Activated CD8-positive, alpha-beta T cell treated with anti-CD3 and anti-CD28 coated beads for 36 hours (primary cell): ENCODE data around the gene FGD4. TPM values are rescaled to one million over a fixed set of nuclear protein-coding genes. Genes with fewer than 3 reads are reported as not detected.
"Not testable (repeated sequence)": the region's sequence is repeated elsewhere in the genome, so short reads cannot be mapped to it uniquely, and the experiment has no call there.

Experiments used
- ATAC-seq: fragments of 200-7000 bp; cut with Tn5 transposase; one replicate; pipeline ENCODE4 v1.10.0; 2021; ENCODE audit warnings: mild to moderate bottlenecking, moderate library complexity
- CTCF ChIA-PET: fragments of 350-600 bp; sonication (Branson Sonifier 250); formaldehyde crosslinking; loops from one replicate; lab custom pipeline; 2021; ENCODE audit warnings: antibody characterized with exemption; lab: Charles Lee
- POLR2A ChIA-PET: fragments of 350-600 bp; sonication (Branson Sonifier 250); formaldehyde crosslinking; loops from one replicate; lab custom pipeline; 2021; ENCODE audit warnings: antibody characterized with exemption; lab: Charles Lee
- DNase-seq: peaks from one replicate; pipeline ENCODE4 v3.0.0-alpha.2; 2020
- H3K27ac Mint-ChIP-seq: one replicate; pipeline ENCODE4 v1.8.0; 2021; ENCODE audit warnings: mild to moderate bottlenecking, mixed read lengths
- H3K27me3 Mint-ChIP-seq: one replicate; pipeline ENCODE4 v1.8.0; 2021; ENCODE audit warnings: mixed read lengths
- H3K36me3 Mint-ChIP-seq: one replicate; pipeline ENCODE4 v1.8.0; 2021; ENCODE audit warnings: low read depth, mixed read lengths
- H3K4me1 Mint-ChIP-seq: one replicate; pipeline ENCODE4 v1.8.0; 2021; ENCODE audit warnings: low read depth, mixed read lengths
- H3K4me3 Mint-ChIP-seq: one replicate; pipeline ENCODE4 v1.8.0; 2021; ENCODE audit warnings: mild to moderate bottlenecking, moderate library complexity, mixed read lengths
- H3K9me3 Mint-ChIP-seq: one replicate; pipeline ENCODE4 v1.8.0; 2021; ENCODE audit warnings: mixed read lengths
- intact Hi-C: fragments of 100-400 bp; cut with micrococcal nuclease; formaldehyde crosslinking; loops from one replicate; pipeline ENCODE4 v1.10.0; 2022
- total RNA-seq, 2 experiments: library from RNA; stranded (reverse); gene quantifications; one replicate each; pipeline ENCODE4 v1.2.3, GENCODE V29; 2021
- TF ChIP-seq, protein P1 (sequence below): fragments of 200-600 bp; IDR thresholded peaks from one replicate; pipeline ENCODE4 v1.8.0; 2022; ENCODE audit warnings: antibody characterized with exemption, mild to moderate bottlenecking

FGD4 gene
- total RNA-seq, 2 experiments from 2014 or later, result 0.05 to 0.25 TPM

DNA sequence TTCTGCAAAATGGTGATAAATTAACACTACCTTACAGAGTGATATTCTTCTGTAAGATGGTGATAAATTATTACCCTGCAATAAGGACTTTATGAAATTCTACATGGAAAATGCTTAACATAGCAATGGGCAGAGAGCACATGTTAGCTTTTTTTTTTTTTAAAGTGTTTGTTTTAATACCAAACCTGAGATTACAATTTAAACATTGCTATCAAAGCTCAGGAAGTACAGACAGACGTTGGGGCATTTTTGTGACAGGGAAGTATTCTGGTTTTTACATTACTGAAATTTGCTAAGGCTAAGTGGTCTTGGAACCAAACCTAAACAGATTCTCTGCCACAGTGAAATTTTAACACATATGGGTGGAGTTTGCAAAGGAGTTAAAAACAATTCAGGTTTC, 133.1 kb downstream of the FGD4 start:
- intact Hi-C loops, result no loop called here
- TF ChIP-seq, protein P1, sequence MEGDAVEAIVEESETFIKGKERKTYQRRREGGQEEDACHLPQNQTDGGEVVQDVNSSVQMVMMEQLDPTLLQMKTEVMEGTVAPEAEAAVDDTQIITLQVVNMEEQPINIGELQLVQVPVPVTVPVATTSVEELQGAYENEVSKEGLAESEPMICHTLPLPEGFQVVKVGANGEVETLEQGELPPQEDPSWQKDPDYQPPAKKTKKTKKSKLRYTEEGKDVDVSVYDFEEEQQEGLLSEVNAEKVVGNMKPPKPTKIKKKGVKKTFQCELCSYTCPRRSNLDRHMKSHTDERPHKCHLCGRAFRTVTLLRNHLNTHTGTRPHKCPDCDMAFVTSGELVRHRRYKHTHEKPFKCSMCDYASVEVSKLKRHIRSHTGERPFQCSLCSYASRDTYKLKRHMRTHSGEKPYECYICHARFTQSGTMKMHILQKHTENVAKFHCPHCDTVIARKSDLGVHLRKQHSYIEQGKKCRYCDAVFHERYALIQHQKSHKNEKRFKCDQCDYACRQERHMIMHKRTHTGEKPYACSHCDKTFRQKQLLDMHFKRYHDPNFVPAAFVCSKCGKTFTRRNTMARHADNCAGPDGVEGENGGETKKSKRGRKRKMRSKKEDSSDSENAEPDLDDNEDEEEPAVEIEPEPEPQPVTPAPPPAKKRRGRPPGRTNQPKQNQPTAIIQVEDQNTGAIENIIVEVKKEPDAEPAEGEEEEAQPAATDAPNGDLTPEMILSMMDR, result no peak
- ATAC-seq, result no peak
- Mint-ChIP-seq H3K27ac (no peak overlapping the region), H3K36me3 (no peaks in the 10 kb centered on the region), H3K4me3 (no peak overlapping the region), H3K27me3 (peaks cover 7% of the 10 kb centered on the region), H3K4me1 (peaks cover 2% of the 10 kb centered on the region), H3K9me3 (no peaks in the 10 kb centered on the region)
- ChIA-PET POLR2A (no interaction called here), CTCF (no interaction called here)
- DNase-seq, result no peak

DNA sequence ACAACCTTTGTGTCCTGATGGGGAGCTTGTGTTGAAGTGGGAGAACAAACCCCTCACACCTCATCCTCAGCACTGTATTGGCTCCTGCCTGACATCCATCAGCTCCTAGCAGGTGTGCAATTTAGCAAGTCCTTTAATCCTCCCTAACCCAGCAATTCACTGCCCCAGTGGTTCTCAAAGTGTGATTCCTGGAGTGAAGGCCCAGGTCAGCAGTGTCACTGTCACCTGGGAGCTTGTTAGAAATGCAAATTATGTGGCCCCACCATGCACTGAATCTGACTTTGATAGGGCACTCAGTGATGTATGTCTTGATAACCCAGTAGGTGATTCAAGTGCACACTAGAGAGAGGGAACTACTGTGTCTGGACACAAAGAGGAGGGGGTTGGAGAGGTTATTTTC, 133.6 kb downstream of the FGD4 start:
- ATAC-seq, result no peak
- no peak overlapping the region for H3K4me3 Mint-ChIP-seq
- ChIA-PET POLR2A (no interaction called here), CTCF (no interaction called here)
- no peak for DNase-seq
- H3K27me3 Mint-ChIP-seq, result peaks cover 8% of the 10 kb centered on the region
- peaks cover 2% of the 10 kb centered on the region for H3K4me1 Mint-ChIP-seq
- H3K9me3 Mint-ChIP-seq, result no peaks in the 10 kb centered on the region
- TF ChIP-seq, protein P1, result no peak
- H3K36me3 Mint-ChIP-seq, result no peaks in the 10 kb centered on the region
- intact Hi-C loops, result no loop called here
- H3K27ac Mint-ChIP-seq, result no peak overlapping the region

DNA sequence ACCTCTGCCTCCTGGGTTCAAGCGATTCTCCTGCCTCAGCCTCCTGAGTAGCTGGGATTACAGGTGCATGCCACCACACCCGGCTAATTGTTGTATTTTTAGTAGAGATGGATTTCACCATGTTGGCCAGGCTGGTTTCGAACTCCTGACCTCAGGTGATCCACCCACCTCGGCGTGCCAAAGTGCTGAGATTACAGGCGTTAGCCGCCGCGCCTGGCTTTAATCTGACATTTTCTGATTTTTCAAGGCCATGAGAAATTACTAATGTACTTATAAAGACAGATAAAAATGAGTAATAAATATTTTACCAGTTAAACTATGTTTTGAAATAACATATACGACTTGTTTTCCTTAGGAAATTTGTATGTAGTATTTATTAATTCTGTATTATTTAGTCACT, 134.1 kb downstream of the FGD4 start:
- H3K36me3 Mint-ChIP-seq, intact Hi-C loops, H3K27ac Mint-ChIP-seq, H3K9me3 Mint-ChIP-seq, ATAC-seq, DNase-seq, H3K4me1 Mint-ChIP-seq, POLR2A ChIA-PET, H3K27me3 Mint-ChIP-seq, H3K4me3 Mint-ChIP-seq: not testable (repeated sequence)
- CTCF ChIA-PET, result interaction anchor here (0.7 kb wide), 1 partner anchor 34 kb away, joined by 3 read pairs; no protein-coding TSS in a partner anchor

DNA sequence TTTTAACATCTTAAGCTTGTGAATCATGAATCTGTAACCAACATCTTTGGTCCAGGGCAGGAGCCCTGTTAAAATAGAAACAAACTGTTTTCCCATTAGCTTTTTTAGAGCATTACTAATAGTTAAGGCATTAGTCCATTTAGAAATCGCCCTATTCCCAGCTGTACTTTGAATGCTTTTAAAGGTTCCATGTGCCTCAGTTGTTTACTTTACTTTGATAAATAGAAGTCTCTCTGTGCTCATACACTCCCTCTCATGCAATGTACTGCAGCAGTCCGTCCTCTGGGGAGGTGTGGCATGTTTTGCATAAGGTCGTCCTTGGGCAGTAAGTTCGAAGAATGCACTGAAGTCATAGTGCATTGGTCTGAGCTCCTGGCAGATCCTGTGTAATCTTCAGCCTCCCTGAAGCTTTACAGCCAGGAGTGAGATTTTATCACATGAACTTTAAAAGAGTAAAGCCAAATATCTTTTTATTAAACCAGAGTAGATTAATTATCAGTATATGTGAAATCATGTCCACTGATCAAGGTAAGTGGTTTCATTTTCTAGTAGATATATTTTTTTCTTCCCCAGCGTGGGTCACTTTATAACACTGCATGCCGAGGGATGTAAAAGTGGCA, 134.7 kb downstream of the FGD4 start:
- CTCF ChIA-PET, result interaction anchor here (0.7 kb wide), 1 partner anchor 34 kb away, joined by 3 read pairs; no protein-coding TSS in a partner anchor
- Mint-ChIP-seq H3K27me3 (peaks cover 8% of the 10 kb centered on the region), H3K4me3 (no peak overlapping the region), H3K27ac (no peak overlapping the region), H3K4me1 (peaks cover 2% of the 10 kb centered on the region), H3K9me3 (no peaks in the 10 kb centered on the region), H3K36me3 (no peaks in the 10 kb centered on the region)
- DNase-seq (no peak), ATAC-seq (no peak)
- TF ChIP-seq, protein P1, result no peak
- intact Hi-C loops, result no loop called here
- POLR2A ChIA-PET, result no interaction called here

DNA sequence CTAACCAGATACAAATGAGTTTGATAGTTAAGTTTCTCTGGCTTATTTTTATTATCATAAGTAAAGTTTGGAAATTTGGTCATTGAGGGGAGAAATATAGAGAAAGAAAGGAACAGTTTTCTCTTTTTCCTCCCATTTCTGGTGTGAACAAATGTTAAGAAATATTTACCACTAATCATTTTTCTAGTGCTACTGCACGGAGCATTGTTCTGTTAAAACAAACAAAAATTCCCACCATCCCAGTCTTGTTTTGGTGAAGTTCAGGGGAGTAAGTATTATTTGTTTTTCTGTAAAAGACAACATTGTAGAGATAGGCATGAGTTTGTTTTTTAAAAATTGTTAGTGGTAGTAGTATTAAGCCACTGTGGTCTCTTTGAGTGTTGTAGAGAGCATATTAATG, 135.3 kb downstream of the FGD4 start:
- DNase-seq (no peak), ATAC-seq (no peak)
- Mint-ChIP-seq H3K27me3 (peaks cover 8% of the 10 kb centered on the region), H3K4me3 (no peak overlapping the region), H3K9me3 (no peaks in the 10 kb centered on the region), H3K4me1 (peaks cover 2% of the 10 kb centered on the region), H3K36me3 (no peaks in the 10 kb centered on the region), H3K27ac (no peak overlapping the region)
- intact Hi-C loops, result no loop called here
- ChIA-PET POLR2A (no interaction called here), CTCF (no interaction called here)
- TF ChIP-seq, protein P1, result no peak
